ENCODE measurements around the gene ENTREP1. TPM values are rescaled to one million over a fixed set of nuclear protein-coding genes. Genes with fewer than 3 reads are reported as not detected.

ENTREP1 gene
- total RNA-seq, 1 experiment from 2014 or later, result not detected

GRCh38 chr9:69357821-69358220, 32.8 kb downstream of the ENTREP1 start:
- BruUV-seq (replicated peaks), result no TSS peak
- Histone ChIP-seq H3K9me3 (no peaks in the 10 kb centered on the region), H3K36me3 (ENCODE audit: control insufficient read depth, insufficient read depth, low read length) (no peaks in the 10 kb centered on the region), H3K4me1 (no peaks in the 10 kb centered on the region), H3K4me3 (ENCODE audit: low read depth, low read length) (no peak overlapping the region), H3K27me3 (replicated peaks; ENCODE audit: control insufficient read depth, insufficient read depth, low read length) (no peaks in the 10 kb centered on the region)
- POLR2A ChIA-PET, result no interaction called here
- DNase-seq, result no peak
- TF ChIP-seq CTCF (IDR thresholded peaks at IDR 0.05; ENCODE audit: insufficient read depth in 1 of 2, low read depth in 1 of 2, low read length in 1 of 2, severe bottlenecking in 1 of 2, unreplicated experiment in 1 of 2), result no peak
- no peak overlapping the region for H3K4me3 Mint-ChIP-seq (ENCODE audit: unreplicated experiment)
- intact Hi-C loops (cut with micrococcal nuclease; ENCODE audit: unreplicated experiment), result no loop called here
- H3K27me3 Mint-ChIP-seq (ENCODE audit: insufficient read depth, unreplicated experiment), result no peaks in the 10 kb centered on the region
- no peaks in the 10 kb centered on the region for H3K36me3 Mint-ChIP-seq (ENCODE audit: insufficient read depth, unreplicated experiment)
- no peak overlapping the region for H3K27ac Mint-ChIP-seq (ENCODE audit: unreplicated experiment)
- CTCF ChIA-PET, result no interaction called here
- no peaks in the 10 kb centered on the region for H3K4me1 Mint-ChIP-seq (ENCODE audit: low read depth, unreplicated experiment)
- H3K9me3 Mint-ChIP-seq (ENCODE audit: unreplicated experiment), result no peaks in the 10 kb centered on the region

DNA sequence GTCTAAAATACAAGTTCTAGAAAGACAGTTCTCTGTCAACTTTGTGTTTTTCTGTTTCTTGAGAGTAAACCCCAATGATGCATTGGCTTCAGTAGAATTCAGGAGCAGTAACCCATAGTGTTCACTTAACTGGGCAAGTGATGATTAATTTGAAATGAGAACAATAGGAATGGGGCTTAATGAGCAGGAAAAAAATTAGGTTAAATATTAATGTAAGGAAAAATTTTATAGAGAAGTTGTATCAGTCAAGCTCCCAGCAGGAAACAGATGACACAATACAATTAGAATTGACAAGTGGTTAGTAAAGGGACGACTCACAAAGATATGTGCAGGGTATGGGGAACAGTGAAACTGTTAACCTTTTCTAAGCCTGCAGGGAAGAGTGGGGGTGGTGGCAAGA, 38.2 kb downstream of the ENTREP1 start:
- ChIA-PET POLR2A (no interaction called here), CTCF (no interaction called here)
- H3K27me3 ChIP-seq (replicated peaks; ENCODE audit: control insufficient read depth, insufficient read depth, low read length), result no peaks in the 10 kb centered on the region
- intact Hi-C loops (cut with micrococcal nuclease; ENCODE audit: unreplicated experiment), result no loop called here
- DNase-seq, result no peak
- no peak for TF ChIP-seq CTCF (IDR thresholded peaks at IDR 0.05; ENCODE audit: insufficient read depth in 1 of 2, low read depth in 1 of 2, low read length in 1 of 2, severe bottlenecking in 1 of 2, unreplicated experiment in 1 of 2)
- H3K36me3 ChIP-seq (ENCODE audit: control insufficient read depth, insufficient read depth, low read length), result no peaks in the 10 kb centered on the region
- no peaks in the 10 kb centered on the region for H3K36me3 Mint-ChIP-seq (ENCODE audit: insufficient read depth, unreplicated experiment)
- no peak overlapping the region for H3K4me3 Mint-ChIP-seq (ENCODE audit: unreplicated experiment)
- BruUV-seq (replicated peaks), result no TSS peak
- no peaks in the 10 kb centered on the region for H3K9me3 Mint-ChIP-seq (ENCODE audit: unreplicated experiment)
- H3K9me3 ChIP-seq, result no peaks in the 10 kb centered on the region
- no peak overlapping the region for H3K27ac Mint-ChIP-seq (ENCODE audit: unreplicated experiment)
- no peak overlapping the region for H3K4me3 ChIP-seq (ENCODE audit: low read depth, low read length)
- H3K4me1 Mint-ChIP-seq (ENCODE audit: low read depth, unreplicated experiment), result no peaks in the 10 kb centered on the region
- H3K4me1 ChIP-seq, result no peaks in the 10 kb centered on the region
- H3K27me3 Mint-ChIP-seq (ENCODE audit: insufficient read depth, unreplicated experiment), result no peaks in the 10 kb centered on the region

GRCh38 chr9:69364510-69365150, 39.6 kb downstream of the ENTREP1 start:
- ChIA-PET CTCF (no interaction called here), POLR2A (no interaction called here)
- no peaks in the 10 kb centered on the region for H3K4me1 ChIP-seq
- TF ChIP-seq CTCF (IDR thresholded peaks at IDR 0.05; ENCODE audit: insufficient read depth in 1 of 2, low read depth in 1 of 2, low read length in 1 of 2, severe bottlenecking in 1 of 2, unreplicated experiment in 1 of 2), result no peak
- DNase-seq, result no peak
- H3K4me3 Mint-ChIP-seq (ENCODE audit: unreplicated experiment), result no peak overlapping the region
- no peaks in the 10 kb centered on the region for H3K4me1 Mint-ChIP-seq (ENCODE audit: low read depth, unreplicated experiment)
- no peaks in the 10 kb centered on the region for H3K9me3 ChIP-seq
- no peaks in the 10 kb centered on the region for H3K27me3 Mint-ChIP-seq (ENCODE audit: insufficient read depth, unreplicated experiment)
- no peak overlapping the region for H3K27ac Mint-ChIP-seq (ENCODE audit: unreplicated experiment)
- no peak overlapping the region for H3K4me3 ChIP-seq (ENCODE audit: low read depth, low read length)
- H3K36me3 ChIP-seq (ENCODE audit: control insufficient read depth, insufficient read depth, low read length), result no peaks in the 10 kb centered on the region
- H3K36me3 Mint-ChIP-seq (ENCODE audit: insufficient read depth, unreplicated experiment), result no peaks in the 10 kb centered on the region
- H3K9me3 Mint-ChIP-seq (ENCODE audit: unreplicated experiment), result no peaks in the 10 kb centered on the region
- intact Hi-C loops (cut with micrococcal nuclease; ENCODE audit: unreplicated experiment), result no loop called here
- no TSS peak for BruUV-seq (replicated peaks)
- no peaks in the 10 kb centered on the region for H3K27me3 ChIP-seq (replicated peaks; ENCODE audit: control insufficient read depth, insufficient read depth, low read length)

All from Caco-2 (cell line).